ENCODE results near the gene XYLT1.

The XYLT1 gene

GRCh38 chr16:17291289-17291688, 179.5 kb downstream of the XYLT1 start:
- TF ChIP-seq CTCF (IDR thresholded peaks at IDR 0.05; ENCODE audit: borderline replicate concordance, control extremely low read depth, extremely low read depth, insufficient read depth, missing control alignments), result no peak
- no peak for DNase-seq (ENCODE audit: low spot score)
- in situ Hi-C loops (cut with MboI; ENCODE audit: low sequenced_read_pairs, unreplicated experiment), result no loop called here

DNA sequence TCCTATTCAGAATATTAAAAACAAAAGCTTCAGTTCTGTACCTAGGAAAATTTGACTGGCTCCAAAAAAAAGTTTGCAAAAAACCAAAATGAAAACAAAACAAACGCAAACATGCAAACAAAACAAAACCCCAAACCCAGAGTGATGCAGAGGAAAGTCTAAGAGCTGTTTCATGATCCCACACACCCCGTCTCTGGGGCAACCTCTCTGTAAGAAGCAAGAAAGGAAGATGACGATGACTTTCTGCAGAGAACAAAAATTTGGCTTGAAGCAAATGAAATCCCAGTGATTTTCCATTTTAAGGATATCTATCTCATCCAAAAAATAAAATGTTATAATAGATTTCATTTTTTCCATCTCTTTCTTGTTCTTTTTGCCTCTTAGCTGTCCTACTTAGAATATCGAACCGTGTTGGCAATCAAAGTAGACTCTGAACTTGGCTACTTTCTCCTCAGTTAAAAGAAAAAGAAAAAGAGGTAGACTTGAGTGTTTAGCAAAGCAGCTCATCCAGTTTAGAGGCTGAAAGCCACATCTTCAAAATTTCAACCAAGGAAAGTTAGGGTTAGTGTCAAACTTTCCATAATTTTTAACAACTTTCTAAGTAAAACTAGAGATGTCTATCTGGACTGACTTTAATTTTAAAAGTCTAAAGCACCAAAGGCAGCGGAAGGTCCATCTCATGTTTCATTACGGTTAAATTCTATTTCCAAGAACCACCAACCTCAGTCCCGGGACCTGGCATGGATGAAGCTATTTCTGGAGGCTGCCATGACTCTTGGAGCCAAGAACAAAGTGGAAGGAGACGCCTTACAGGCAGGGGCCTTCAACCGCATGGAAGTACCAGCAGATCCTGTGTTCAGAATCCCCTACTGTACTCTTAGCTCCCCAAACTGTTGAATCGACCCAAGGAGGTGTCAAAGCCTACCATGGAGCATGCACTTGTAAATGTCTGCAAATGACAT, 180.8 kb downstream of the XYLT1 start:
- TF ChIP-seq CTCF (IDR thresholded peaks at IDR 0.05; ENCODE audit: borderline replicate concordance, control extremely low read depth, extremely low read depth, insufficient read depth, missing control alignments), result no peak
- in situ Hi-C loops (cut with MboI; ENCODE audit: low sequenced_read_pairs, unreplicated experiment), result loop anchor here (10.0 kb wide), 1 partner anchor 55 kb away; no protein-coding TSS in a partner anchor
- no peak for DNase-seq (ENCODE audit: low spot score)

GRCh38 chr16:17289050-17289449, 181.7 kb downstream of the XYLT1 start:
- in situ Hi-C loops (cut with MboI; ENCODE audit: low sequenced_read_pairs, unreplicated experiment), result loop anchor here (10.0 kb wide), 1 partner anchor 56 kb away; no protein-coding TSS in a partner anchor
- no peak for DNase-seq (ENCODE audit: low spot score)
- no peak for TF ChIP-seq CTCF (IDR thresholded peaks at IDR 0.05; ENCODE audit: borderline replicate concordance, control extremely low read depth, extremely low read depth, insufficient read depth, missing control alignments)

DNA sequence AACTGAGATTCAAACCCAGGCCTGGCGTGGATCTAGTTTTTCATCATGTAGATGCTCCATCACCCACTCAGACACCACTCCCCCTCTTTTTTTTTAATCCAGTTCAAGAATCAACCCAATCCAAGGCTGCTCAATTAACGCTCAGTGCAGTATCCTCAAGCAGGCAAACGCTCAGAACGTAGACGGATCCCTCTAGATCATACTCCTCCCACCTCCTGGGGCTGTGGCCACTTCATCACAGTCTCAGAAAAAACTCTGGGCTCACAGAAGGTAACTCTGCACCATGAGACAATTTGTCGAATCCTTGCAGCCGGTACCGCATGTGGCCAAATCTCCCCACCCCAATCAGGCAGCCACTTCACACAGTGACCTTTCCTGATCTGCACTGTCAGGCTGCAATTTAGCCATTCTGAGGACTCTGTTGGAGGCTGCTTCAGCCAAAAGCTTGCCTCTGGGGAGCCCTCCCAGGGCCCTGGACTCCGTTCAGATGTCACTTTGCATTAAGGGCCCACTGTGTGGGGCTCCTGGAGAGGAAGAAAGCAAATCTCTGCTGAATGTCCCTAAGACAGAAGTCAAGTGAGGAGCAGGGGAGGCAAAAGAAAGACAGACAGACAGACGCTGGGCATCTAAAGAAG, 183.5 kb downstream of the XYLT1 start:
- no peak for TF ChIP-seq CTCF (IDR thresholded peaks at IDR 0.05; ENCODE audit: borderline replicate concordance, control extremely low read depth, extremely low read depth, insufficient read depth, missing control alignments)
- DNase-seq (ENCODE audit: low spot score), result no peak
- in situ Hi-C loops (cut with MboI; ENCODE audit: low sequenced_read_pairs, unreplicated experiment), result loop anchor here (10.0 kb wide), 1 partner anchor 58 kb away; no protein-coding TSS in a partner anchor

GRCh38 chr16:17286443-17286842, 184.3 kb downstream of the XYLT1 start:
- in situ Hi-C loops (cut with MboI; ENCODE audit: low sequenced_read_pairs, unreplicated experiment), result loop anchor here (10.0 kb wide), 1 partner anchor 58 kb away; no protein-coding TSS in a partner anchor
- no peak for DNase-seq (ENCODE audit: low spot score)
- TF ChIP-seq CTCF (IDR thresholded peaks at IDR 0.05; ENCODE audit: borderline replicate concordance, control extremely low read depth, extremely low read depth, insufficient read depth, missing control alignments), result no peak

GRCh38 chr16:17283016-17283415, 187.7 kb downstream of the XYLT1 start:
- DNase-seq (ENCODE audit: low spot score), result no peak
- TF ChIP-seq CTCF (IDR thresholded peaks at IDR 0.05; ENCODE audit: borderline replicate concordance, control extremely low read depth, extremely low read depth, insufficient read depth, missing control alignments), result no peak
- in situ Hi-C loops (cut with MboI; ENCODE audit: low sequenced_read_pairs, unreplicated experiment), result loop anchor here (10.0 kb wide), 1 partner anchor 62 kb away; no protein-coding TSS in a partner anchor
